HUDEP-2 (cell line): ENCODE measurements around the gene USPL1.

Experiments used
- DNase-seq, 76 experiments: peaks; one replicate each; lab custom pipeline; 2025; ENCODE audit not compliant: unreplicated experiment in 76 of 76; lab: John Stamatoyannopoulos, UW

Gene USPL1

GRCh38 chr13:30690282-30691188 lies 72.8 kb downstream of the USPL1 start:
- peak in 1 of 76 experiments; percentile 18 for DNase-seq

DNA sequence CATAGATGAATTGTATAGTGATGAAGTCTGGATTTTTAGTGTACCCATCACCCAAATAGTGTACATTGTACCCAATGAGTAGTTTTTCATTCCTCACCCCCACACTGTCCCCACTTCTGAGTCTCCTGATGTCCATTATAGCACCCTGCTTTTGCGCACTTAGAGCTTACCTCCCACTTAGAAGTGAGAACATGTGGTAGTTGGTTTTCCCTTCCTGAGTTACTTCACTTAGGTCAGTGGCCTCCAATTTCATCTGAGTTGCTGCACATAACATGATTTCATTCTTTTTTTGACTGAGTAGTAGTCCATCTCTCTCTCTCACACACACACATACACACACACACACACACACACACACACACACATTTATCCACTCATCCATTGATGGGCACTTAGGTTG lies 74.4 kb downstream of the USPL1 start:
- no peak for DNase-seq

GRCh38 chr13:30696278-30697176 lies 78.8 kb downstream of the USPL1 start:
- no peak for DNase-seq

DNA sequence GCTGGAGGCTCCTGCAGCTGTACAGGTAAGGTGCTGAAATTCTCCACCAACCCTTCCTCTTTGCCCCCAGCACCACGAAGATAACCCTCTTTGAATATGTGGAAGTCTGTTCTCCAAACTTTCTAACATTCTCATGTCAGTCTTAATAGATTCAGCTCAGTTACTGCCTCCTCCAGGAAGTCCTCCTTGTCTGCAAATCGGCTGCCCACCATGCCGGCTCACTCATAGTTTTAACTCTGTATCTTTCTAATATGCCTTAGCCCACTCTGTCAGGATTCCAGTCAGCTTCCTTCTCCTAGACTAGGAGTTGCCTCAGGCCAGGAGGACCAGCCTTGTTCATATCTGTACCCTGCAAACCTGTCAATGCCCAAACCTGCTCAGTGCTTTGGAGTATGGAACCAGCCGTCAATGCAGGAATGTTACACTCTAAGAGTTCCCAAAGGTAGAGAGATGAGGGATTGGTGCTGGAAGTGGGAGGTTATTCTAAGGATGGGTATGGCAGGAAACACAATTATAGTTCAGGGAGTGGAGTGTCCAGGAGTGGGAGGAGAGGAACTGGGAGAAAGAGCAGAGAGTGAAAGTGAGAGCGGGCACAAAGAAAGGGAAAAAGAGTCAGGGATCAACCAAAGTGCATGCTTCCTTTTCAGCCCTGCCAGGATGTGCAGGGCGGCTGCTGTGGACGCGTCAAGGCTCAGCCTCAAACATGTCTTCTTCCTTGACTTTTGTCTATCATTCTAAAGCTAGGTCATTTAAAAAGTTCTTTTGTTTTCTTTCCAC lies 79.6 kb downstream of the USPL1 start:
- DNase-seq, result no peak

DNA sequence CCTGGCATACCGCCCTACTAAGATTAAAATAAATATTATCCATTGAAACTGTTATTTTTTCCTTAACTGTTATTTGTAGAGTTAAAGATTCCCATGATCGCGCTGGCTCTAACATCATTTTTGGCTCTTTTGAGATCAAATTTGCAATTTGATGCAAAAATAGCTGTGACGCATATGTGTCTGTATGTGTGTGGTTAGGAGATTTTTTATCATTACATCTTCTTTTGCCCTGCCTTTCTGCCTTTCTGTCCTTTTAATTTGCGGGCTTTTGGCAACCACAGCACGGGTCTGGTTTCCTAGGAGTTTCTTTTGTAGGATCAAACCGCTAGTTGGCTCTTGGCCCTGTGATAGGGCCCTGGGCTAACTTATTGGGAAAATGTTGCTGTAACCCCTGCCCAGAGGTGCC lies 80.3 kb downstream of the USPL1 start:
- DNase-seq, result no peak

DNA sequence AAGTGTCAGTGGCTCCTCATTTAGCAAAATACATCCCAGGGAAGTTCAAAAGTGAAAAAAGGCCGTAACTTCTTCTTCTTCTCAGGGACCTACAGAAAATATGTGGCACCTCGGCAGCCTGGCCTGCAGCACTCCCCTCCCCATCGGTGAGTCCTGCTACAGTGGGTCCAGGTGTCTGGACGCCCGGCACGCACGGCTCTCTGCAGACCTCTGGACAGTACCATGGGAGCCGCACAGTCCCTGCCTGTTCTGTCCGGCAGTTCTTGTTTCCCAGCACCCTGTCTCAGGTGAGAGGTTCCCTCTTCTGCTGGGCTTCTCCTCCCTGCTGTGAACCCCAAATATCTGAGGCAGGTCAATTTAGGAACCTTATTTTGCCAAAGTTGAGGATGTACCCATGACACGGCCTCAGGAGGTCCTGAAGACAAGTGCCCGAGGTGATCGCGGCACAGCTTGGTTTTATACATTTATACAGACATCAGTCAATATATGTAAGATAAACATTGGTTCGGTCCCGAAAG lies 80.8 kb downstream of the USPL1 start:
- no peak for DNase-seq

DNA sequence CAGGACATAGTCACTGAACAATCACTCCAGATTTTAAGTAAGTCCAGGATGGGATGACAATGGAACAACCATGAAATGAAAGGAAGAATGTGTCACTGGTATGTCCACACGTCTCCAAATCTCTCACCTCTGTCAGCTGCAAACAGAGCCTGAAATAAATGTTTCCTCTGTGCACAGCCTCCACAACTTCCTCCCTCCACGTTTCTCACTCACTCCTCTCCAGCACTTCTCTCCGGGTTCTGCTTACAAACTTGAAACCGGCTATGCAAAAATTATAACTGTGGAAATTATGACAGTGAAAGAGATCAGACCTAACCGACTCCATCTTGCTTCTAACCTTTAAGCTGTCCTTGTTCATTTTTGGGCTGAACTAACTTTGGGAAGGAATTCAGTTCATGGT lies 82.6 kb downstream of the USPL1 start:
- no peak for DNase-seq

DNA sequence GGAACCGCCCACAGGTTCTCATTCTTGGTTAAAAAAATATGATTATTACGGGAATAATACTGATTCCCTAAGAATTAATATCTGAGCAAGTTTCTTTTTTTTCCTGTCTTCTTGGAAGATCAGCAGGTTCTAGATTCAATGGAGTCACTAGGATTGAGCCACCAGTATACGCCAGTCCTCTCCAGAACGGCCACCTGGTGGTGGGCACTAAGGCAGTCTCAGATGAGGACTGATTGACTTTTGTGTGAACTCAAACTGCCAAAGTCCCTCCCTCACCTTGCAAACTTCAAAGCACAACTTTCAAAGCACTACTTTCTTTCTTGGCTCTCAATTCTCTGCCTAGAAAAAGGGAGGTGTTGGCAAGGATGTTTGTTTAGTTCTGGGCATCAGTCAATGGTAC lies 84.3 kb downstream of the USPL1 start:
- no peak for DNase-seq

GRCh38 chr13:30704596-30704995 lies 86.9 kb downstream of the USPL1 start:
- DNase-seq, result no peak

GRCh38 chr13:30705680-30706079 lies 88.0 kb downstream of the USPL1 start:
- no peak for DNase-seq

- DNase-seq, result no peak
Observed at GRCh38 chr13:30708541-30708940, 90.8 kb downstream of the USPL1 start.
